GM19468 (cell line): ENCODE data around the gene EPB41L3.
"Not testable (repeated sequence)": the region's sequence is repeated elsewhere in the genome, so short reads cannot be mapped to it uniquely, and the experiment has no call there.

Experiments
- ATAC-seq: cut with Tn5 transposase; IDR thresholded peaks from one replicate; pipeline ENCODE4 v1.9.1; 2021; ENCODE audit warnings: mild to moderate bottlenecking, moderate library complexity, moderate number of reproducible peaks; ENCODE audit not compliant: unreplicated experiment; ENCODE audit errors: extremely low read depth

The EPB41L3 gene

GRCh38 chr18:5503740-5504139, 40.1 kb downstream of the EPB41L3 start:
- ATAC-seq, result no peak

GRCh38 chr18:5500158-5500939, 43.4 kb downstream of the EPB41L3 start:
- no peak for ATAC-seq

- no peak for ATAC-seq
These were observed 45.3 kb downstream of the EPB41L3 start for GRCh38 chr18:5498452-5498851.

GRCh38 chr18:5496305-5496704, 47.5 kb downstream of the EPB41L3 start:
- no peak for ATAC-seq

- ATAC-seq, result no peak
These were observed 52.9 kb downstream of the EPB41L3 start for GRCh38 chr18:5490753-5491480.

- no peak for ATAC-seq
These were observed 55.0 kb downstream of the EPB41L3 start for GRCh38 chr18:5488844-5489243.

GRCh38 chr18:5488044-5488443, 55.8 kb downstream of the EPB41L3 start:
- not testable (repeated sequence) for ATAC-seq

- ATAC-seq, result no peak
These were observed 59.3 kb downstream of the EPB41L3 start for GRCh38 chr18:5484526-5484925.

- ATAC-seq, result no peak
These were observed 62.2 kb downstream of the EPB41L3 start for GRCh38 chr18:5481621-5482020.

- ATAC-seq, result no peak
These were observed 65.5 kb downstream of the EPB41L3 start for GRCh38 chr18:5478261-5478660.

- ATAC-seq, result no peak
These were observed 66.6 kb downstream of the EPB41L3 start for GRCh38 chr18:5476961-5477800.

GRCh38 chr18:5475267-5475666, 68.5 kb downstream of the EPB41L3 start:
- ATAC-seq, result no peak

GRCh38 chr18:5469340-5469739, 74.5 kb downstream of the EPB41L3 start:
- ATAC-seq, result no peak

- ATAC-seq, result no peak
These were observed 75.4 kb downstream of the EPB41L3 start for GRCh38 chr18:5468394-5468793.

- ATAC-seq, result no peak
These were observed 76.1 kb downstream of the EPB41L3 start for GRCh38 chr18:5467671-5468070.

- no peak for ATAC-seq
These were observed 77.5 kb downstream of the EPB41L3 start for GRCh38 chr18:5466256-5466655.

- no peak for ATAC-seq
These were observed 79.5 kb downstream of the EPB41L3 start for GRCh38 chr18:5464251-5464650.

GRCh38 chr18:5463831-5464230, 80.0 kb downstream of the EPB41L3 start:
- no peak for ATAC-seq

GRCh38 chr18:5463390-5463789, 80.4 kb downstream of the EPB41L3 start:
- ATAC-seq, result no peak

- ATAC-seq, result no peak
These were observed 81.6 kb downstream of the EPB41L3 start for GRCh38 chr18:5462227-5462626.

- ATAC-seq, result no peak
These were observed 82.8 kb downstream of the EPB41L3 start for GRCh38 chr18:5461041-5461440.
